Measurements from ENCODE around the gene DPH1. TPM values are rescaled to one million over a fixed set of nuclear protein-coding genes. Genes with fewer than 3 reads are reported as not detected.

The DPH1 gene
- total and polyA plus RNA-seq, 2 of the 4 experiments (the other 2 are of a cell fraction) = 24.4 to 49.9 TPM

- in situ Hi-C loops (cut with MboI; ENCODE audit: low sequenced_read_pairs) (loop anchor here (25.0 kb wide), 1 partner anchor 323 kb away; the partner anchor contains the start of genes TLCD2 and WDR81), intact Hi-C loops (cut with micrococcal nuclease) (loop anchor here (5.0 kb wide), 1 partner anchor 458 kb away; no protein-coding TSS in a partner anchor), dilution Hi-C loops (cut with HindIII; ENCODE audit: low sequenced_read_pairs, unreplicated experiment) (no loop called here)
- DNase-seq = peak; percentile 56
- Histone ChIP-seq H3K4me3 (ENCODE audit: insufficient read depth, low read depth, low read length) (no peak overlapping the region), H3K9ac (ENCODE audit: low read depth, low read length) (no peak overlapping the region), H4K8ac (ENCODE audit: low read depth in 2 of 2, low read length in 2 of 2) (peak overlapping the region in 1 of 2 experiments; percentile 57; a peak in 1 of 4 replicates), H3K27me3 (ENCODE audit: control insufficient read depth, insufficient read depth, low read length) (no peaks in the 10 kb centered on the region), H2AK5ac (ENCODE audit: low read depth, low read length) (peak overlapping the region; percentile 95), H3K9me1 (ENCODE audit: insufficient read depth, low read length) (peaks cover 16% of the 10 kb centered on the region), H3K23ac (ENCODE audit: low read depth, low read length) (peak overlapping the region; percentile 70; the same call in 1 of the 2 replicates), H2BK20ac (ENCODE audit: low read depth, low read length) (peak overlapping the region; percentile 60; the same call in 1 of the 2 replicates), H3K27ac (ENCODE audit: insufficient read depth, low read length) (peak overlapping the region; percentile 64), H3K14ac (replicated peaks; ENCODE audit: low read depth, low read length) (no peak overlapping the region), H3K4ac (ENCODE audit: low read depth, low read length) (peak overlapping the region; percentile 63), H3K9me3 (ENCODE audit: control insufficient read depth, insufficient read depth, low read length) (no peaks in the 10 kb centered on the region), H2AFZ (replicated peaks; ENCODE audit: low read length, poor library complexity) (no peak overlapping the region), H3K36me3 (ENCODE audit: control insufficient read depth, insufficient read depth, low read length) (peaks cover 32% of the 10 kb centered on the region), H2AK9ac (replicated peaks; ENCODE audit: low read depth, low read length, poor library complexity) (peak overlapping the region; percentile 87), H4K5ac (ENCODE audit: low read depth, low read length) (no peak overlapping the region; the same call in 1 of the 2 replicates), H2BK120ac (ENCODE audit: low read depth, low read length) (peak overlapping the region; percentile 81), H4K91ac (ENCODE audit: insufficient read depth, low read depth, low read length) (peak overlapping the region; percentile 76; the same call in 1 of the 2 replicates), H3K18ac (ENCODE audit: low read depth, low read length) (peak overlapping the region; percentile 77; the same call in 1 of the 2 replicates), H4K20me1 (ENCODE audit: insufficient read depth, low read length) (peaks cover 3% of the 10 kb centered on the region; the same call in 1 of the 2 replicates), H3K4me2 (ENCODE audit: low read depth, low read length) (peak overlapping the region; percentile 27; the same call in 1 of the 2 replicates), H2BK5ac (ENCODE audit: low read depth, low read length, poor library complexity, severe bottlenecking) (peak overlapping the region; percentile 47), H3K4me1 (ENCODE audit: control insufficient read depth, insufficient read depth, low read length) (peaks cover 17% of the 10 kb centered on the region), H3K56ac (ENCODE audit: extremely low read depth, insufficient read depth, low read length) (no peak overlapping the region), H3K79me1 (ENCODE audit: low read depth in 1 of 2, low read length in 2 of 2) (peaks cover 17 to 44% of the 10 kb centered on the region in 2 experiments), H2BK15ac (ENCODE audit: low read depth, low read length) (peak overlapping the region; percentile 63; the same call in 1 of the 3 replicates)
- no TSS peak for BruUV-seq (replicated peaks)
- no CpG with 5 or more reads among the region's 9 CpGs for WGBS, 2 experiments (ENCODE audit: extremely low coverage in 2 of 2, insufficient read length in 1 of 2)
- peak; percentile 33 for ATAC-seq (ENCODE audit: low read depth)
- POLR2A ChIA-PET (ENCODE audit: unreplicated experiment) = no interaction called here
- CTCF ChIA-PET = interaction anchor here (0.7 kb wide), 1 partner anchor 891 kb away, joined by 3 read pairs; no protein-coding TSS in a partner anchor
- TF ChIP-seq MAZ (IDR thresholded peaks at IDR 0.05; ENCODE audit: borderline replicate concordance, low read depth, low read length) (no peak; the same call in 1 of the 2 replicates), CEBPB (IDR thresholded peaks at IDR 0.05; ENCODE audit: low read depth, low read length) (no peak), CHD1 (IDR thresholded peaks at IDR 0.05; ENCODE audit: low read depth, low read length) (no peak), CTCF (conservative IDR thresholded peaks at IDR 0.05; ENCODE audit: low read depth, low read length) (no peak), FOS (IDR thresholded peaks at IDR 0.05; ENCODE audit: low read depth, low read length) (no peak), RFX5 (IDR thresholded peaks at IDR 0.05; ENCODE audit: low read depth, low read length) (no peak), BHLHE40 (IDR thresholded peaks at IDR 0.05; ENCODE audit: low read depth, low read length) (no peak), MXI1 (IDR thresholded peaks at IDR 0.05; ENCODE audit: borderline replicate concordance, low read depth, low read length) (no peak), RCOR1 (IDR thresholded peaks at IDR 0.05; ENCODE audit: insufficient replicate concordance, low read length) (no peak), SMC3 (IDR thresholded peaks at IDR 0.05; ENCODE audit: low read depth, low read length) (no peak), RAD21 (IDR thresholded peaks at IDR 0.05; ENCODE audit: low read length) (no peak), ELK1 (IDR thresholded peaks at IDR 0.05; ENCODE audit: borderline replicate concordance, low read depth, low read length) (no peak), MAFK (IDR thresholded peaks at IDR 0.05; ENCODE audit: low read depth, low read length) (no peak)
Measured at GRCh38 chr17:2034806-2035540, 5.0 kb downstream of the DPH1 start.
